ENCODE measurements around the gene DCAF17.
A peak's percentile ranks its signal among the peaks of the same experiment; 100 is the strongest.

DCAF17 gene

GRCh38 chr2:171390941-171391516 is 43.0 kb upstream of the DCAF17 start:
- TF ChIP-seq PATZ1 (CRISPR knock-in tag; IDR thresholded peaks at IDR 0.05; ENCODE audit: borderline replicate concordance) (no peak), ZC3H10 (CRISPR knock-in tag; IDR thresholded peaks at IDR 0.05) (no peak), ISL1 (CRISPR knock-in tag; IDR thresholded peaks at IDR 0.05) (peak; percentile 65), CSRNP3 (CRISPR knock-in tag; IDR thresholded peaks at IDR 0.05) (no peak)
- ATAC-seq, result peak; percentile 59

- no peak for TF ChIP-seq CREB5 (CRISPR knock-in tag; IDR thresholded peaks at IDR 0.05; ENCODE audit: low read depth)
- TF ChIP-seq ZC3H10 (CRISPR knock-in tag; IDR thresholded peaks at IDR 0.05), result no peak
- TF ChIP-seq ESRRG (CRISPR knock-in tag; IDR thresholded peaks at IDR 0.05), result no peak
- TF ChIP-seq RARB (CRISPR knock-in tag; IDR thresholded peaks at IDR 0.05), result no peak
- TF ChIP-seq SNAI2 (CRISPR knock-in tag; IDR thresholded peaks at IDR 0.05), result no peak
- TF ChIP-seq BACH2 (CRISPR knock-in tag; IDR thresholded peaks at IDR 0.05; ENCODE audit: borderline replicate concordance), result no peak
- no peak for TF ChIP-seq ZNF70 (CRISPR knock-in tag; IDR thresholded peaks at IDR 0.05)
- TF ChIP-seq ZFP3 (CRISPR knock-in tag; IDR thresholded peaks at IDR 0.05), result no peak
- TF ChIP-seq ZFP30 (CRISPR knock-in tag; IDR thresholded peaks at IDR 0.05), result no peak
- no peak for ATAC-seq
Observed at GRCh38 chr2:171391532-171391931, 42.5 kb upstream of the DCAF17 start.

- ATAC-seq, result no peak
- no peak for TF ChIP-seq CREB5 (CRISPR knock-in tag; IDR thresholded peaks at IDR 0.05; ENCODE audit: low read depth)
- no peak for TF ChIP-seq ZNF8 (CRISPR knock-in tag; IDR thresholded peaks at IDR 0.05)
- TF ChIP-seq, protein P1, sequence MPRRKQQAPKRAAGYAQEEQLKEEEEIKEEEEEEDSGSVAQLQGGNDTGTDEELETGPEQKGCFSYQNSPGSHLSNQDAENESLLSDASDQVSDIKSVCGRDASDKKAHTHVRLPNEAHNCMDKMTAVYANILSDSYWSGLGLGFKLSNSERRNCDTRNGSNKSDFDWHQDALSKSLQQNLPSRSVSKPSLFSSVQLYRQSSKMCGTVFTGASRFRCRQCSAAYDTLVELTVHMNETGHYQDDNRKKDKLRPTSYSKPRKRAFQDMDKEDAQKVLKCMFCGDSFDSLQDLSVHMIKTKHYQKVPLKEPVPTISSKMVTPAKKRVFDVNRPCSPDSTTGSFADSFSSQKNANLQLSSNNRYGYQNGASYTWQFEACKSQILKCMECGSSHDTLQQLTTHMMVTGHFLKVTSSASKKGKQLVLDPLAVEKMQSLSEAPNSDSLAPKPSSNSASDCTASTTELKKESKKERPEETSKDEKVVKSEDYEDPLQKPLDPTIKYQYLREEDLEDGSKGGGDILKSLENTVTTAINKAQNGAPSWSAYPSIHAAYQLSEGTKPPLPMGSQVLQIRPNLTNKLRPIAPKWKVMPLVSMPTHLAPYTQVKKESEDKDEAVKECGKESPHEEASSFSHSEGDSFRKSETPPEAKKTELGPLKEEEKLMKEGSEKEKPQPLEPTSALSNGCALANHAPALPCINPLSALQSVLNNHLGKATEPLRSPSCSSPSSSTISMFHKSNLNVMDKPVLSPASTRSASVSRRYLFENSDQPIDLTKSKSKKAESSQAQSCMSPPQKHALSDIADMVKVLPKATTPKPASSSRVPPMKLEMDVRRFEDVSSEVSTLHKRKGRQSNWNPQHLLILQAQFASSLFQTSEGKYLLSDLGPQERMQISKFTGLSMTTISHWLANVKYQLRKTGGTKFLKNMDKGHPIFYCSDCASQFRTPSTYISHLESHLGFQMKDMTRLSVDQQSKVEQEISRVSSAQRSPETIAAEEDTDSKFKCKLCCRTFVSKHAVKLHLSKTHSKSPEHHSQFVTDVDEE (CRISPR knock-in tag; IDR thresholded peaks at IDR 0.05), result no peak
- no peak for TF ChIP-seq ISL1 (CRISPR knock-in tag; IDR thresholded peaks at IDR 0.05)
- no peak for TF ChIP-seq PPARA (CRISPR knock-in tag; IDR thresholded peaks at IDR 0.05; ENCODE audit: borderline replicate concordance)
- TF ChIP-seq PATZ1 (CRISPR knock-in tag; IDR thresholded peaks at IDR 0.05; ENCODE audit: borderline replicate concordance), result no peak
- TF ChIP-seq ZFP30 (CRISPR knock-in tag; IDR thresholded peaks at IDR 0.05), result no peak
Observed at GRCh38 chr2:171393487-171393886, 40.5 kb upstream of the DCAF17 start.

DNA sequence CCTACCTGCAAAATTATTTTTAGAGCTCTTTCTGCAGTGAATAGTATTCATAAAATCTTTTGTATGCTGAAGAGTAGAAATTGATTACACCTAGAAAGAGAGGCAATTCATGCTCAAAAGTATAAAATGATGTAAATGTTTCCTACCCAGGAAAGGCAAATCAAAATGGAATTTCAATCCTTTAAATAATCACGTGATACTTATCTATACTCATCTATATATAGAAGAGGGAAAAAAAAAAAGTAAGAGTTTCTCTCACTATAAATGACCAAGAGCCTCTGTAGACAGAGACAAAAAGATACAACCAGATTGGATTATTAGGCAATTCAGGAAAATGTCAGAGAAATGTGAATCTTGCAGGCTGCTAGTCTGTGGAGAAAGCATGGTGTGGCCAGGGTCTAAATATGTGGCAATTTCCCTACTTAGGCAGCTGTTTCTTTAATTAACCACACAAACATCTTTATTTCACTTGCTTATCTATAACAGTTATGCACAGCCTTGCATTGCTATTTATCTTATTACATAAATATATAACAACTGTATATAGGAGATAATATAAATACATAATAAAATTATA is 39.8 kb upstream of the DCAF17 start:
- no peak for ATAC-seq
- no peak for TF ChIP-seq ARNTL (CRISPR knock-in tag; IDR thresholded peaks at IDR 0.05; ENCODE audit: borderline replicate concordance, low read depth)
- TF ChIP-seq PATZ1 (CRISPR knock-in tag; IDR thresholded peaks at IDR 0.05; ENCODE audit: borderline replicate concordance), result no peak
- TF ChIP-seq ZFP30 (CRISPR knock-in tag; IDR thresholded peaks at IDR 0.05), result no peak
- no peak for TF ChIP-seq CSDC2 (CRISPR knock-in tag; IDR thresholded peaks at IDR 0.05)
- TF ChIP-seq ZNF70 (CRISPR knock-in tag; IDR thresholded peaks at IDR 0.05), result no peak
- TF ChIP-seq TCF4 (CRISPR knock-in tag; IDR thresholded peaks at IDR 0.05; ENCODE audit: borderline replicate concordance), result no peak
- TF ChIP-seq RARB (CRISPR knock-in tag; IDR thresholded peaks at IDR 0.05), result no peak
- no peak for TF ChIP-seq GLIS3 (CRISPR knock-in tag; IDR thresholded peaks at IDR 0.05)
- no peak for TF ChIP-seq ZC3H10 (CRISPR knock-in tag; IDR thresholded peaks at IDR 0.05)
- no peak for TF ChIP-seq BACH2 (CRISPR knock-in tag; IDR thresholded peaks at IDR 0.05; ENCODE audit: borderline replicate concordance)
- no peak for TF ChIP-seq ZNF8 (CRISPR knock-in tag; IDR thresholded peaks at IDR 0.05)
- TF ChIP-seq CSRNP3 (CRISPR knock-in tag; IDR thresholded peaks at IDR 0.05), result no peak
